HG03342 (cell line): ENCODE measurements around the gene HDGFL1.

ENCODE experiments used
- ATAC-seq: cut with Tn5 transposase; IDR thresholded peaks from one replicate; pipeline ENCODE4 v1.9.1; 2021; ENCODE audit warnings: mild to moderate bottlenecking, moderate library complexity; ENCODE audit not compliant: unreplicated experiment

Gene HDGFL1

DNA sequence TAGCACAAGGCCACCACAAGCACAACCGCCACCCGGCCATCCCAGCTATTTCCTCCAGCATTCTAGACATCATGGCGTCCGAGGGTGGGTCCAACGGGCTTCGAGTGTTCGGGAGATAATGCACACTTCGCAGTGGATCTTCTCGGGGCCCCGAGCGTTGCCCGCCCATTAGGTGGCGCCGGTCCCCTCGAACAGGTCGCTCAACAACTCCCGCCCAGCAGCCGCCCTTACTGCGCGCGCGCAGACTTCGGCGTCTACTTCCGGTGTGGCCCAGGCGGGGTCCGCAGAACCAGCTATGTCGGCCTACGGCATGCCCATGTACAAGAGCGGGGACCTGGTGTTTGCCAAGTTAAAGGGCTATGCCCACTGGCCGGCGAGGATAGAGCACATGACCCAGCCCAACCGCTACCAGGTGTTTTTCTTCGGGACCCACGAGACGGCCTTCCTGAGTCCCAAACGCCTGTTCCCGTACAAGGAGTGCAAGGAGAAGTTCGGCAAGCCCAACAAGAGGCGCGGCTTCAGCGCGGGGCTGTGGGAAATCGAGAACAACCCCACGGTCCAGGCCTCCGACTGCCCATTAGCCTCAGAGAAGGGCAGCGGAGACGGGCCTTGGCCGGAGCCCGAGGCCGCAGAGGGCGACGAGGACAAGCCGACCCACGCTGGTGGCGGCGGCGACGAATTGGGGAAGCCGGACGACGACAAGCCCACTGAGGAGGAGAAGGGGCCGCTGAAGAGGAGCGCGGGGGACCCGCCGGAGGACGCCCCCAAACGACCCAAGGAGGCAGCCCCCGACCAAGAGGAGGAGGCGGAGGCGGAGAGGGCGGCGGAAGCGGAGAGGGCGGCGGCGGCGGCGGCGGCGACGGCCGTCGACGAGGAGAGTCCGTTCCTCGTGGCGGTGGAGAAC lies at the start of gene HDGFL1:
TSS of gene HDGFL1 (plus strand) at position 286 of the 904 bp plus-strand sequence. CDS start at position 296, 10 bp downstream.
- no peak for ATAC-seq

DNA sequence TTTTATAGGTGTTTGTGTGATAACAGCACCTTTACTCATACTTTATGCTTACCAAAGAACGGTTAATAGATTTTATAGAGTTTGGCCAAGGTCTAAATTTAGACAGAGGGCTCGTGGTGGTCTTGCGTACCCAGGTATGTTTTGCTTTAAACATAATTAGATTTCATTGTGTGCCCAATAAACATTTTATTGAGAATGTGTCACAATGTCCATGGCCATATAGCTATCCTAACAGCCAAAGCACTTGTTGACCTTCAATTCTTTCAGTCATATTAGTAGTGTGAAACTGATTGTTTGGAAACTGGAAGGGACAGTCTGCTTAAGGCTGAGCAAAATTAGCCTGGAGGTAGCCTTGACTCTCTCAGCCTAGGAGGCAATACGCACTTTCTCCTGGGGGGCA lies 48.3 kb upstream of the HDGFL1 start:
- ATAC-seq = no peak

DNA sequence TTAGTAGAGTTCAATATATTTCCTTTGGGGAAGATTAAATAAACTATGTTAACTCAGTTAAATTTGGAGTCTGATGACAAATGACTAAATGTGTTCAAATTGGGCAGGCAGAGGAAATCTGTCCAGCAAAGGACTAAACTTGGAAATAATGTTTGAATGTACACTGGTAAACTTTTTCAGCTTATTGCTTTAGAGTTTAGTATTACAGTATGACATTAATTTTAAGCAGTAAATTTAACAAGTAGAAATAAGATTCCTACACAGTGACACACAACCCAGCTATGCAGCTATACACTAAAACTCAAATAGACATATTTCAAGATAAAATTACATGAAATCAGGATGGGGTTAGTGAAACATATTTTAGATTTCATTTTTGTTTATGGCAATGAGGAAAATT lies 42.6 kb upstream of the HDGFL1 start:
- no peak for ATAC-seq

DNA sequence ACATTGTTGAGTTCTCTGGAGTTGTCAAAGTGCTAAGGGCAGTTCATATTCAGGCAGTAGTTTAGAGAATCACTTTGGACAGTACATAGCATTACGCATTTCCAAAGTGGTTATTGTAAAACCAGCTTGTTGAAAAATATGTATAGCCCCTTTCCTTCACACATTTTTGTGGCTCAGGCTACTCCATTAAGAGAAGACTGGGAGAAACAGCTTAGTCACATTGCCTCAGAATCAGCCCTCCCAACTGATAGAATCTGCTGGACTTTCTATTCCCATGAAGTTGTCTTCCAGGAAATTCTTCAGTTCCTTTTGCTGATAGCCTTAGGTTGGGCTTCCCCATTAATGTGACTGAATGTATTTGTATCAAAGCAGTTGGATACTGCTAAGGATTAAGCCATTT lies 39.5 kb upstream of the HDGFL1 start:
- no peak for ATAC-seq

DNA sequence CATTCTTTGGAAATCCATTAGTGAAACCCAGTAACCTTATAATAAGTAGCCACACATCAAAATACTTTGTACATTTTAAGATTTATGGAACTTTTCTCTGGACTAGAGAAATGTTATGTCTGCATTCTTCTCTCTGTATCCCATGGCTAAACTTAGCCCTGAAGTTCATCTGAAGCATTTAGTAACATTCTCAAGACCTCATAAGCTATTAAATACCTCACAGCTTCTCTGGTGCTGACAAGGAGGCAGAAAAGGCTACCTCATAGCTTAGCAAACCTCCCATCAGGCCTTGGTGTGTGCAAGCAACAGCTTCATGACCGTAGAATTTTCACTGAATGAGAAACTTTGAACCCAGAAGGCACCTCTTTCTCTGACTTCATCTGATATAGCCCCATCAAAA lies 38.9 kb upstream of the HDGFL1 start:
- ATAC-seq = no peak

DNA sequence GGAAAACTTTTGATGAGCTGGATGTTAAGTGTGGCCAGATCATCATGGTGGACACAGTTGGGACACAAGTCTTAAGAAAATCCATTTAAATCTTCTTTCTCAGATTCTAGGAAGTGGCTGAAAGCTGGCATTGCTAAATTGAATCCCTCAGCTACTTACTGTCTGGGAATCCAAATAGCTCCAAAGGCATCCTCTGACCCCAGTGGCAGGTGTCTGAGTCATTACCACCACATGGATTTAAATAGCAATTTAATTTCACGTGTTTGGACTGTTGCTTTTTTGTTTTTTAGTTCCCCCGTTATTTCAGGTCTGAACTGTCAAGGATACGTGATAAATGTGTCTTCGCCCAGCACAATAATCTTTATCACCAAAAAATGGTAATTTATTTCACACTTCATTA lies 33.2 kb upstream of the HDGFL1 start:
- no peak for ATAC-seq

DNA sequence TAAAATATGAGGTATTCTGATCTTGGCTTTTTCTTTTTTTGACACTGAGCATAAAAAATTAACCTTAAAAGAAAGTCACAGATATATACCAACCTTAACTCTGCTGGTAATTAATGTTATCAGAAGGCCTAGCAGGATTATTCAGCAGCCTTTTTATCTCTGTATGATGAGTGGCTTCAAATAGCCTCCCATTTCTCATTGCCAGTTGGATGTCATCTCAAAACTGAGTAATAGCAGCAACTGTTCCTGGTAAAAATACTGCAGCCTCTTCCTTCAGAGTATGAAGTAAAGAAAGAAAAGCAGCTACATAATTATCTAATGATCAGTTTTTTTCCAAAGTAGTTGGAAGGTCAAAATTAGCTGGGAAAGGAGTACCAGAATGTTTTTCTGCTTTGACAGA lies 24.9 kb upstream of the HDGFL1 start:
- no peak for ATAC-seq

DNA sequence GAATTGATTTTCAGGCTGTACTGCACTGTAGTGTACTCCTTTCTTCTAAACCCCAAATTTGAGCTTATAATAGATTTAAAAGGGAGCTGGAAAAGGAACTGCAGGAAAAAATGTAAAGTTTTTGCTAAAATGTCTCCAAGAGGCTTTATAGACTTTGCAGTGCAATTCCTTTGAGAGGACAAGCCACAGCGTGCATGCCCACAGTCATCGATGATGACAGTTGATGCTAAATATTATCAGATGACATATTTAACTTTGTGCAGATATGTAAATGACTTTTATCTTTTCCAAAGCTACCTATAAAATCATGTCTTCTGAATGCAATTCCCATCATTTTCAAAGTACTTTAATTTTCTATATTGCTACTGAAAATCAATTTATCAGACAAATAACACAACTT lies 24.3 kb upstream of the HDGFL1 start:
- ATAC-seq = no peak

DNA sequence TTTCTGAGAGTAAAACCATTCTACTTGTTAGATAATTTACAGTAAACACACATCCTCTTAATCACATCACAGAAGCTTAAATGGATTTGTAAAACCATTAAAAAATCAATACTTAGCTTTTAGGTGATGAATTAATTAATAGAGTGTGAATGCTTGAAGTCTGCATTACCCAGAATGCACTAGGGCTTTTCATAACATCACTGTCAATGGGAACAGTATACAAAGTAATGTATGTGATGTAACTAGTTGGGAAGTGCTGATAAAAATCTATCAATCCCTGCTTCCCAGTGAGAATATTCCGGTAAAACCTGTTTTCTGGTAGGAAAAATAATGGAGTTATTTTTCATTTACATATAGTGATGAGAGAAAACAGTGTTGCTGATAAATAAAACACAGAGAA lies 23.1 kb upstream of the HDGFL1 start:
- ATAC-seq = no peak

DNA sequence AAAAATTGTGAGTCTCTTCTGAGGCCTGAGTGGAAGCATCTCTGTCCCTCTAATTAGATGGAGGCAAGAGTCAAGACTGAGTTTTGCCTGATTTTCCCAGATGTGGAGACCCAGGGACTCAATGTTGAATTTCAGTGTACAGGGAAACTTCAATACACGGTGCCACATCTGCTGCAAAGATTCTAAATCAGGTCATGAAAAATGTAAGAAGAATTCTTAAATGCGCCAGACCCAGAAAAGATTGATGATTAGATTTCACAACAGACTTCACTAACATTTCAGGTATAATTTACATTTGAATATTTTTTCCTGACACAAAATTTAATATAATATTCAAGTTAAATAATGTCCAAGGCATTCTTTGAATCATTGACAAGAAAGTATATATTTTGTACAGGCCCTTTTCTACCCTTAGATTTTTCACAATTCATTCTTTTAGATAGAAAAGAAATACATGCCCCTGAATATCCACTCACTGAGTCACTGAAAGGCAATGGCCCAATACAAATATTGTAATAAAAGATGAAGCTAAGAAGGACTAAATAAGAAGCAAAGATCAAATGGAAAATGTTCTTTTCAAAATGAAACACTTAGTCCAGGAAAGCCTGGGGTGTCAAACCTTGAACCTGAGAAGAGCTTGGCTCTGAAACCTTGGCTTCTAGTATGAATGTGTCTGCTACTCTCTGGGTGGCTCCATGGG lies 18.2 kb upstream of the HDGFL1 start:
- no peak for ATAC-seq

DNA sequence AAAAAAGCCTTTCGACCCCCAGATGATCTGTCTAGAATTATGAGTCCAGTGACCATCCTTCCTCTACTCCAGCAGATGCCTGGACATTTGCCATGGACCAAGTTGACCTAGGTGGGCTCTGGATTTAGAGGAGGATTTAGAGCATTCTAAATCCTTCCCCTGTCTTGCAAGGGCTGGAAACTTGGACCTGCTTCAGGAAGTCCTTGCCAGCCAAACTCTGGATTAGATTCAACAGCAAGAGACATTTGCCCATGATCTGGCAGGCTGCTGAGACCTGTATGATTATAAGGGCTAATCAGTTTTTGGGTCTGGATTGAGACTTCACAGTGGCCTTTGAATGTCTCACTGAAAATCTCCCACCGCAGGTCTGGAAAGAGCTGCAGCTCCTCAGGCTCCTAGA lies 13.1 kb upstream of the HDGFL1 start:
- ATAC-seq = no peak

DNA sequence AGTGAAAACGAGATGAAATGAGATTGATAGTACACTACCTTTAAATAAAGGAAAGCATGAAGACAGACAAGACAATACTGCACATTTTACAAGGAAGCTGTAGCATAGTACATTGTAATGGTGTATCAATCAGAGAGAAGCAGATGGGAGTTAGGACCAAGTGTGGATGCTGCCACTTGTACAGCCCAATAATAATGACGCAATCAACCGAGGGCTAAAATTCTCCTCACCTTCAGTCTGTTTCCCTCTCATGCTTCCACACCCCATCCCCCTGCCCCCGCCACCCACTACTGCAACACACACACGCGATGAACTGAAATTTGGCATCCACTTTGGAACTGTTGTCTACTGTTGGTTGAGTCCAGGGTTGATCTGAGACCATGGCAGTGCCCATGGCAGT lies 12.4 kb upstream of the HDGFL1 start:
- ATAC-seq = no peak

DNA sequence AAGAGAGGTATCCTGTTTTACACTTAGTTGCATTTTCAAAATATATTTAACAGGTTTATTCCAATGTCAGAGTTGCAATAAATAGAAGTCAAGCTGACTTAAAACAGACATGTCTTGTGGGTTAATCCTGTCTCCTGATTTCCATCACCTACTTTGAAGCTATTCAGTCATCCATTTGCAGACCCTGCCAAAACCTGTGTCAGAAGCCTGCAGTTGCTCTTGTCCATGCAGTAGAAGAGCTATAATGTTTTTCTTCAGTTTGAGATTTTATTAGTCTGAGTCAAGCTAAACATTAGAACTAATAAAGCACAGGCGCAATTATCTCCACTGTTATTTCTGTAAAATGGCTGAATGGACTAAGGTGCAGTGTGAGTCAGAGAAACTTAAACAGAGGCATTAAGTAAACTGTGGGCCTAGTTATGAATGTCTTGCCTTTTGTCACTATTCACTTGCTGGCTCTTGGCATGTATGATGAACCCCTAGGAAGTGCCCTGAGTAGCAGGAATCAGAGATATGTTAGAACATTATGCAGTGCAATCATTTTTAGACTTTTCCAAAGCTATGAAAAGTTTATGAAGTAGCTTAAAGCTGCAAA lies 11.0 kb upstream of the HDGFL1 start:
- ATAC-seq = no peak

DNA sequence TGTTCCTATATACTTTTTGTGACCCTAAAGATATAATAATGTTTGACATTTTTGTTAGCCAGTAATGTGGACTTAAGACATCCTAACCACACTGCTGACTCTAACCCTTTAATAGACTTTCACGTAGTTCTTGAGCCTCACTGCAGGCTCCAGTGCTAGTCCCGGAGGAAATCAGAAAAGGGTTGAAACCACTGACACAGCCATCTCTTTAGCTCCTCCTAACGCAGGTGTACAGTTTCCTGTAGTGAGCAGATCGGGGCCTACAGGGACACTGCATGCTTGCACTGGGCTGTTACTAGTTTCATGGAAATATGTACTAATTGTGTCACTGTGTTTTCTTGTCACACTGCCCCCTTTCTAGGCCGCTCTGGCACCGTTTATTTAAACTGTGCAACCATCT lies 512 bp upstream of the HDGFL1 start:
- no peak for ATAC-seq

DNA sequence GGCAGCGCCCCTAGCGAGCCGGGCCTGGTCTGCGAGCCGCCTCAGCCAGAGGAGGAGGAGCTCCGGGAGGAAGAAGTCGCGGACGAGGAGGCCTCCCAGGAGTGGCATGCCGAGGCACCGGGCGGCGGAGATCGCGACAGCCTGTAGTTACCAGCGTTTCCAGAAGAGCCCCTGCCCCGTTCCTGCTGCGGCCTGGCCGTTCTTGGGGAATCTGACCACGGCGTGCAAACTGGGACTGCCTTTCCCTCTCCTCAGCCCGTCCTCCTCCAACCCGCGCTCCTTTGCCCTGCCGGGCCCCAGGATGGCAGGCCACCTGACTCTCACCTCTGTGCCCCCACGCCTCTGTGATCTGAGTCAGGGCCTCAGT lies 802 bp downstream of the HDGFL1 start:
- no peak for ATAC-seq

DNA sequence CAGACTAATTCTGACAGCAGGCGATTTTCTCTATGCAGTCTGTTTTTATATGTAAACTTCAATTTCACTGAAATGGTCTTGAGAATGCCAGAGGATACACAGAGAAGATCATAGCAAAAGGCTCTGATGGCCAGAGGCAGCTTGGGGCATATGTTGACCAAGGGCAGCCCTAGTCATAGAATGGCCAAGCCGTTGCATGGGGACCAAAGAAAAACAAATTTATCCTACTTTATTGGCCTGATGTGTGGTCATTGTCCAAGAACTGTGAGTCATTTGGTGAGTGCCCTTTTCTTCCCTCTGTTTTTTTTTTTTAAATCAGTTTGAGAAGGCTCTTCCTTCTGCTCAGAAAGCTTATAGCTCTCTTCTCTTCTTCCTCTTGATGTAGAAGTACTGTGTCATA lies 5.8 kb downstream of the HDGFL1 start:
- no peak for ATAC-seq

DNA sequence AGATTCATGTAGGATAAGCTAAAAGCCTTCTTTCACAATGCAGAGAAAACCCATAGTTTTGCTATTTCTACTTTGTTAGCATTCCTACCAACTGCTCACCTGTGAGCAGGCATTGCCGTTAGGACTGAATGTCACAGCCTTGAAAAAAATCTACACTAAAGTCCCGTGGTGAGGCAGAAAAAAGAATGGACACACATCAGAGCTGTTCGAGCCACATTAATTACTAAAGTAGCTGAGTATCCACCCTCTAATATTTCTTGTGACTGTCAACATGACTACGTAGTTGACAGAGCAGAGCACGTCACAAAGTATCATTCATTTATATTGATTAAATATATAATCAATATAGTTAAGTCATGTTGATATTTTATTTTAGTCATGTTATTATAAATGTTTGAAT lies 10.1 kb downstream of the HDGFL1 start:
- no peak for ATAC-seq

DNA sequence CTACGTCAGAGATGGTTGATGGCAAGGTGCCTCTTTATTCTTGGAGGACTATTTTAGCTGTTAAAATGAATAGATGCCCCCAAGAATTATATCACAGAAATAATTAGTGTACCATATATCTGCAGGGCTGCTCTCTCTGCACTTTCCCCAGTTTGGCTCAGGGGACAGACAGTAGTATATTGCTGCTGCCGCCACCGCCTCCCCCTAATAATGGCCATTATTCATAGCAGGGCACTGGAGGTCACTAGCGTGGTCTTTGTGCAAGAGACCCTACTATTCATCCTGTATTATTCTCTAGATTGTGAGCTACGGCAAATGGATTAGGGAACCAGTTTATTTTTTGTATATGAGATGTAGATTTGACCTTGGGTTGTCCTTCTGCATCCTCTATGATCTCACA lies 11.0 kb downstream of the HDGFL1 start:
- no peak for ATAC-seq

DNA sequence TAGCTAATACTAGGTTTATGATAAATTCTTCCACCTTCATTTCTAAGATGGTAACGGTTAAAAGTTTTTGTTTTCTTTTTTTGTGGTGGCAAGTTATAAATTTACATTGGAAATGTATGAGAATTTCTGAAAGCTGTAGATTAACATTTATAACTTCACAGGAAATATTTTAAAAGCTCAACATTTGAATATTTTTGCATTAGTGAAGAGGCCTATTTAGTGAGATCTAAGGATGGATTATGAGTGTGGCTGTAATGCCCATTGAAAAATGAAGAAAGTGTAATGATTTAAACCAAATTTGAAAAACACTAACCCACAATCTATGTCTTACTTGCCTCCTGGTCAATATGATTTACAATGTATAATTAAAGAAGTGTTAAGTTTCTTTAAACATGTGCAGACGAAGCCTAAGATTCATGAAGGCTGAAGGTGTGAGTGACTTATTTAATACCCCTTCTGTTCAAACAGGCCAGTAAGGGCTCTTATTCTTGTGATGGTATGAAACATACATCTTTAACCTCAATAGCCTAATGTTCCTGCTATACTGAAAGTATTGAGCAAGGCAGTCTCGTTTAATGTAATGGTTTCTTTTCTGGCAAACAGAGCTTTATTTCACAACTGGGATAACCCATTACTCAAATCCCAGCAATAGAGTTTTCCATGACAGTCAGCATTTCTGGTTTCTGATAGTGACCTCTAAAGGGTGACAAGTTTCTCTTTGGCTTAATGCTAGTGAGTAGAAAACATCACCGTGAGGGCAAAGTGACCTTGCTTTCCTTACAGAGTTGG lies 13.2 kb downstream of the HDGFL1 start:
- no peak for ATAC-seq

DNA sequence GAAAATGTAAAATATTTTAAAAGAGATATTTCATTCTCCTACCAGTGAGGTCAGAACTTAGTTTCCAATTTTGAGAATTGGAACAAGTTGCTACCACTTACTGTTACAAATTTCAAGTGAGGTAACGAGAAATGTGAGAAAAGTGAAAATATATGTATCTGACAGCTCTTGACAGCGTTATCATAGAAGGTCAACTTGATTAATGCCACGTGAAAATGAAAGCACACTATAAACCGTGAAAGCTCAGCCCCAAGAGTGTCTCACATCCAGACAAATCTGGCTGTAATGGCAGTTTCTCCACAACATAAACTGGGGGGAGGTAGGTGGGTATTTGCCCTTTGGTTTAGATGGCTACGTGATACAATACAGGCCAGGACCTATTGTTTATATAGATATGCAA lies 13.9 kb downstream of the HDGFL1 start:
- ATAC-seq = no peak

DNA sequence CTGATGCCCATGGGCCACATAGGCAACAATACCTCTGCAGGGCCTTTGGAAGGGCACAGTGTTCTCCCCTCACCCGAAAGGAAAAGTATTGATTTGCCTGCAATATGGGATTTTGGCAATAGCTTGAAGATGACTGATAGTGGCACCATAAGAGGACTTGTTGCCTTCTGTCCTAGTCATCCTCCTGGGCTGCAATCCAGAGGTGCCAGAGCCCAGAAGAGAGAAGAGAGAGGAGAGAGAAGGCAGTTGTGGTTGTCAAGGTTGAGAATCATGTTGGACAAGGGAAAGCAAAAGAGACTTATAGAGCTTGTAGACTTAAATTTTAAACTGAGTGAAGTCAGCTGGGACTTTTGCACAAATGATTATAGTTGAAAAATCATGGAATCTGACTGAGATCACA lies 14.6 kb downstream of the HDGFL1 start:
- no peak for ATAC-seq
